IMR-90 (cell line): ENCODE data around the gene COL24A1. TPM values are rescaled to one million over a fixed set of nuclear protein-coding genes. Genes with fewer than 3 reads are reported as not detected.

Source experiments
- MAFK ChIP-seq: IDR thresholded peaks from 2 replicates; pipeline ENCODE4 v1.6.1; 2012; ENCODE audit warnings: low read depth, low read length, improper control_type of control experiment
- polyA plus RNA-seq, 3 experiments: library from polyadenylated mRNA; depleted of rRNA; stranded (reverse); fragments of >200 nt; gene quantifications; 2 replicates each; pipeline ENCODE4 v1.2.3, GENCODE V29; 2012; ENCODE audit warnings: low replicate concordance in 1 of 3
- total RNA-seq: library from RNA; depleted of rRNA; stranded (reverse); fragments of >200 nt; gene quantifications from 2 replicates; pipeline ENCODE4 v1.2.3, GENCODE V29; 2012
- TF ChIP-seq, protein P1 (sequence below): fragments of 150-350 bp; IDR thresholded peaks from 2 replicates; pipeline ENCODE4 v1.6.1; 2017; ENCODE audit warnings: mild to moderate bottlenecking, antibody characterized with exemption, low read length, low read depth
- TF ChIP-seq, protein P2 (sequence below): fragments of 150-350 bp; IDR thresholded peaks from 2 replicates; pipeline ENCODE4 v1.6.1; 2016; ENCODE audit warnings: low read depth, mild to moderate bottlenecking, low read length, moderate library complexity, borderline replicate concordance

COL24A1 gene
- total and polyA plus RNA-seq, 2 of the 4 experiments (the other 2 are of a cell fraction) = 1.4 to 2.2 TPM

DNA sequence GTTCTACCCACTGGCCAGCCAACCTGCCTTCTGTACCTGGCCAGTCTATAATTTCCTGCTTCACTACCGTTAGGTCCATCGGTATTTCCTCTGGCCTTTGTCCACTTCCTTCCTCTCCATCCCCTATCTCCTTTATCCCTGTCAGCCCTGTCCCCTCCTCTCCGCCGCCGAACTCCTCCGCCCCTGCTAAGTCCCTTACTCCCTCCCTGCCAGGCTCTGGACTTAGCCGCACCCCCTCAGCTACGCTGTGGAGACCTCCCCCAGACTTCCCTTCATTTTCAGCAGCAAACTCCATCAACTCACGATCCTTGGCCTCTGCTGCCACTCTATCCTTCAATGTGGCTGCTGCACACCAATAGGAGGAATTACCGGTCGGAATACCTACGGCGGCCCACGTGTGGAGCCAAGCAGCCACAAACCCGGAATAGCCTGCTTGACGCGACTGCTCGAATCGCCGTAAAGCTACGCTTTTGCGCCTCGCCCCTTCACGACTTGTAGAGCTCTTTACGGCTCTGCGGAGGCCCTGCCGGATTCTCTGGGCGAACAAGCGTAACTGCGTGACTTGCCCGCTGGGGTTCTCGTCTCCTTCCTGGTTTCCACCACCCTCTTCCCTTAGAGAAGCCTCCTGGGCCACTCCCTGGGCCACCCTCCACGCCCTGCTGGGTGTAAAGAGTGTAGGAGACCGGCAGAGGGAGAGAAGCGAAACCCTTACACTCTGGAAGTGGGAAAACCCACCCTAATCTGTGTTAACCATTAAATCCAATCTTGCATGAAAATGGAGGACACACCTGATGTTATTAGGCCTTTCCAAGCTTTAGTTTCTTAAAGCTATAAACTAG lies 448.4 kb downstream of the COL24A1 start, which contains the start of gene ZNHIT6 (continued):
- TF ChIP-seq, protein P1, sequence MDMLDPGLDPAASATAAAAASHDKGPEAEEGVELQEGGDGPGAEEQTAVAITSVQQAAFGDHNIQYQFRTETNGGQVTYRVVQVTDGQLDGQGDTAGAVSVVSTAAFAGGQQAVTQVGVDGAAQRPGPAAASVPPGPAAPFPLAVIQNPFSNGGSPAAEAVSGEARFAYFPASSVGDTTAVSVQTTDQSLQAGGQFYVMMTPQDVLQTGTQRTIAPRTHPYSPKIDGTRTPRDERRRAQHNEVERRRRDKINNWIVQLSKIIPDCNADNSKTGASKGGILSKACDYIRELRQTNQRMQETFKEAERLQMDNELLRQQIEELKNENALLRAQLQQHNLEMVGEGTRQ = peak; percentile 74
- TF ChIP-seq, protein P2, sequence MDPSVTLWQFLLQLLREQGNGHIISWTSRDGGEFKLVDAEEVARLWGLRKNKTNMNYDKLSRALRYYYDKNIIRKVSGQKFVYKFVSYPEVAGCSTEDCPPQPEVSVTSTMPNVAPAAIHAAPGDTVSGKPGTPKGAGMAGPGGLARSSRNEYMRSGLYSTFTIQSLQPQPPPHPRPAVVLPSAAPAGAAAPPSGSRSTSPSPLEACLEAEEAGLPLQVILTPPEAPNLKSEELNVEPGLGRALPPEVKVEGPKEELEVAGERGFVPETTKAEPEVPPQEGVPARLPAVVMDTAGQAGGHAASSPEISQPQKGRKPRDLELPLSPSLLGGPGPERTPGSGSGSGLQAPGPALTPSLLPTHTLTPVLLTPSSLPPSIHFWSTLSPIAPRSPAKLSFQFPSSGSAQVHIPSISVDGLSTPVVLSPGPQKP = no peak
- no peak for TF ChIP-seq MAFK
